HepG2 (cell line): ENCODE measurements around the gene WDR82. TPM values are rescaled to one million over a fixed set of nuclear protein-coding genes. Genes with fewer than 3 reads are reported as not detected.
A peak's percentile ranks its signal among the peaks of the same experiment; 100 is the strongest.

Experiments used
- ATAC-seq: fragments of 200-7000 bp; cut with Tn5 transposase; 3 replicates; pipeline ENCODE4 v1.9.1; 2020; ENCODE audit warnings: mild to moderate bottlenecking, moderate library complexity
- BruUV-seq: library from RNA; stranded (reverse); fragments of 400-500 nt; replicated peaks from 2 replicates; lab custom pipeline; 2021; lab: Mats Ljungman, UMichigan
- CTCF ChIA-PET: fragments of 300-600 bp; formaldehyde crosslinking; extraction: SDS; loops from one replicate; lab custom pipeline; 2021; ENCODE audit warnings: low total read pairs, inconsistent platforms, low intra/inter-chr PET ratio; lab: Yijun Ruan, JAX
- POLR2A ChIA-PET: fragments of 350-600 bp; sonication (Branson Sonifier 250); formaldehyde crosslinking; loops from one replicate; lab custom pipeline; 2020; ENCODE audit warnings: antibody characterized with exemption, inconsistent platforms; lab: Yijun Ruan, JAX
- DNase-seq: peaks from one replicate; pipeline ENCODE4 v3.0.0-alpha.2; 2015; ENCODE audit warnings: low spot score
- FAIRE-seq: peaks from 3 replicates; lab custom pipeline; 2011; peaks lifted over from hg19 to GRCh38; lab: Jason Lieb, UNC
- H2AFZ ChIP-seq: one replicate; pipeline ENCODE4 v1.6.1; 2011; ENCODE audit warnings: low read length, inconsistent platforms
- H3K27ac ChIP-seq: fragments of 300-600 bp; 3 replicates; pipeline ENCODE4 v1.8.0; 2011; ENCODE audit warnings: mixed run types, mild to moderate bottlenecking, mixed read lengths, low read length, inconsistent platforms; ENCODE audit not compliant: insufficient read depth; ENCODE audit errors: extremely low read length
- H3K27me3 ChIP-seq, 2 experiments: fragments of 200-600 bp in 1 of 2; 2 replicates in 1 of 2; 3 replicates in 1 of 2; pipeline versions ENCODE4 v1.6.0 to v1.8.0; 2011; ENCODE audit warnings: low read length in 2 of 2, mild to moderate bottlenecking in 2 of 2, moderate library complexity in 2 of 2, inconsistent platforms in 1 of 2; ENCODE audit not compliant: insufficient read depth in 2 of 2, control insufficient read depth in 1 of 2
- H3K36me3 ChIP-seq, 2 experiments: fragments of 200-600 bp in 1 of 2; replicated peaks in 1 of 2; 2 replicates in 1 of 2; 3 replicates in 1 of 2; pipeline versions ENCODE4 v1.5.1 to v1.8.0; 2011; ENCODE audit warnings: low read length in 2 of 2, inconsistent platforms in 1 of 2; ENCODE audit not compliant: insufficient read depth in 2 of 2, control insufficient read depth in 1 of 2
- H3K4me1 ChIP-seq: 2 replicates; pipeline ENCODE4 v1.5.1; 2012; ENCODE audit warnings: low read length, inconsistent platforms; ENCODE audit not compliant: insufficient read depth
- H3K4me2 ChIP-seq: 2 replicates; pipeline ENCODE4 v1.6.0; 2011; ENCODE audit warnings: low read depth, low read length, inconsistent platforms
- H3K4me3 ChIP-seq, 3 experiments: fragments of 200-600 bp in 1 of 3; sonication (generic), shearing (Covaris generic) in 1 of 3; replicated peaks in 1 of 3; 2 replicates each; pipeline ENCODE4 v1.5.1; 2011 to 2016; ENCODE audit warnings: low read length in 3 of 3, inconsistent platforms in 2 of 3, low read depth in 2 of 3, mild to moderate bottlenecking in 2 of 3, control low read depth in 1 of 3, mixed read lengths in 1 of 3; ENCODE audit not compliant: insufficient read depth in 1 of 3
- H3K79me2 ChIP-seq: one replicate; pipeline ENCODE4 v1.6.1; 2011; ENCODE audit warnings: low read length, inconsistent platforms; ENCODE audit not compliant: insufficient read depth
- H3K9ac ChIP-seq: 2 replicates; pipeline ENCODE4 v1.6.0; 2011; ENCODE audit warnings: mild to moderate bottlenecking, low read depth, low read length, inconsistent platforms; ENCODE audit not compliant: insufficient read depth
- H3K9me3 ChIP-seq: 2 replicates; pipeline ENCODE4 v1.5.1; 2012; ENCODE audit warnings: mild to moderate bottlenecking, low read length
- H4K20me1 ChIP-seq: 2 replicates; pipeline ENCODE4 v1.6.0; 2011; ENCODE audit warnings: inconsistent platforms, mild to moderate bottlenecking, low read length, moderate library complexity; ENCODE audit not compliant: insufficient read depth
- AGO1 ChIP-seq: fragments of 200-400 bp; formaldehyde crosslinking; IDR thresholded peaks from 2 replicates; pipeline ENCODE4 v1.6.1; 2017; ENCODE audit warnings: mild to moderate bottlenecking, low read depth, low read length, moderate library complexity; ENCODE audit not compliant: poor library complexity, severe bottlenecking
- CTCF ChIP-seq: sonication (generic); formaldehyde crosslinking; IDR thresholded peaks from 2 replicates; pipeline ENCODE4 v1.5.0; 2020; ENCODE audit warnings: mild to moderate bottlenecking, missing genetic modification reagents, moderate library complexity
- HNRNPL ChIP-seq: fragments of 200-400 bp; formaldehyde crosslinking; IDR thresholded peaks from 2 replicates; pipeline ENCODE4 v1.6.1; 2017; ENCODE audit warnings: mild to moderate bottlenecking, low read depth, low read length
- JUNB ChIP-seq: sonication (generic); formaldehyde crosslinking; IDR thresholded peaks from 2 replicates; pipeline ENCODE4 v1.8.0; 2022; ENCODE audit warnings: missing genetic modification reagents, mild to moderate bottlenecking, borderline replicate concordance
- KLF13 ChIP-seq: sonication (generic); formaldehyde crosslinking; IDR thresholded peaks from 2 replicates; pipeline ENCODE4 v1.4.0; 2020; ENCODE audit warnings: mild to moderate bottlenecking, missing genetic modification reagents
- MAFK ChIP-seq, 2 experiments: IDR thresholded peaks in 1 of 2; conservative IDR thresholded peaks in 1 of 2; 2 replicates each; pipeline ENCODE4 v1.6.1; 2011; ENCODE audit warnings: improper control_type of control experiment in 2 of 2, low read length in 2 of 2
- PAF1 ChIP-seq: IDR thresholded peaks from 2 replicates; pipeline ENCODE4 v1.6.1; 2016; ENCODE audit warnings: missing genetic modification reagents, missing compliant biosample characterization
- PAX8 ChIP-seq: sonication (generic); formaldehyde crosslinking; IDR thresholded peaks from 2 replicates; pipeline ENCODE4 v1.8.0; 2022; ENCODE audit warnings: mild to moderate bottlenecking, missing genetic modification reagents, borderline replicate concordance
- REL ChIP-seq: sonication (generic); formaldehyde crosslinking; conservative IDR thresholded peaks from 2 replicates; pipeline ENCODE4 v1.8.0; 2022; ENCODE audit warnings: mild to moderate bottlenecking, missing genetic modification reagents, moderate library complexity
- STAG1 ChIP-seq: sonication (generic); formaldehyde crosslinking; IDR thresholded peaks from 2 replicates; pipeline ENCODE4 v1.4.0; 2020; ENCODE audit warnings: missing genetic modification reagents
- ZBTB7B ChIP-seq: sonication (generic); formaldehyde crosslinking; IDR thresholded peaks from 2 replicates; pipeline ENCODE4 v1.4.0; 2020; ENCODE audit warnings: missing genetic modification reagents
- ZNF180 ChIP-seq: sonication (generic); formaldehyde crosslinking; IDR thresholded peaks from 2 replicates; pipeline ENCODE4 v1.4.0; 2020; ENCODE audit warnings: low read depth, missing genetic modification reagents, borderline replicate concordance
- ZNF260 ChIP-seq: sonication (generic); formaldehyde crosslinking; IDR thresholded peaks from 2 replicates; pipeline ENCODE4 v1.4.0; 2020; ENCODE audit warnings: missing genetic modification reagents, low read depth, mild to moderate bottlenecking, borderline replicate concordance
- ZNF567 ChIP-seq: sonication (generic); formaldehyde crosslinking; IDR thresholded peaks from 2 replicates; pipeline ENCODE4 v1.8.1; 2023; ENCODE audit warnings: mild to moderate bottlenecking, missing genetic modification reagents, borderline replicate concordance
- ZNF672 ChIP-seq: sonication (generic); formaldehyde crosslinking; IDR thresholded peaks from 2 replicates; pipeline ENCODE4 v1.8.1; 2022; ENCODE audit warnings: missing genetic modification reagents
- ZNF674 ChIP-seq: sonication (generic); formaldehyde crosslinking; IDR thresholded peaks from 2 replicates; pipeline ENCODE4 v1.5.0; 2020; ENCODE audit warnings: low read depth, mild to moderate bottlenecking, missing genetic modification reagents
- ZNF761 ChIP-seq: sonication (generic); formaldehyde crosslinking; conservative IDR thresholded peaks from 2 replicates; pipeline ENCODE4 v1.4.0; 2020; ENCODE audit warnings: mild to moderate bottlenecking, missing genetic modification reagents
- WGBS: methylation state at CpG from one replicate; pipeline ENCODE4 v1.1.6; 2017; ENCODE audit warnings: low lambda C conversion rate; 5-methylcytosine and 5-hydroxymethylcytosine counted together
- in situ Hi-C: cut with HindIII; loops from 2 replicates; pipeline ENCODE4 v1.10.0; 2017; ENCODE audit warnings: low pct_unique_long_range_greater_than_20kb; ENCODE audit not compliant: extremely low pct_ligation_motif_present
- intact Hi-C: fragments of 100-400 bp; cut with micrococcal nuclease; formaldehyde crosslinking; loops from one replicate; pipeline ENCODE4 v1.10.0; 2022; ENCODE audit not compliant: unreplicated experiment
- polyA plus RNA-seq, 8 experiments: library from polyadenylated mRNA; depleted of rRNA in 3 of 8; stranded (reverse) in 7 of 8; unstranded in 1 of 8; fragments of >200 nt; fragmentation: Illumina TruSeq in 4 of 8; extraction: Trizol in 4 of 8; gene quantifications; 2 replicates each; pipeline versions ENCODE4 v1.2.1 to v1.2.3, GENCODE V29; 2011 to 2016; ENCODE audit warnings: low read depth in 4 of 8, missing spikeins in 1 of 8, mixed read lengths in 1 of 8; ENCODE audit not compliant: insufficient read depth in 1 of 8
- total RNA-seq, 5 experiments: library from RNA; depleted of rRNA; stranded (reverse); fragments of >200 nt; fragmentation: Illumina TruSeq; extraction: Trizol; gene quantifications; 2 replicates each; pipeline ENCODE4 v1.2.3, GENCODE V29; 2016; ENCODE audit warnings: low read depth in 1 of 5
- TF ChIP-seq, protein P1 (sequence below): sonication (generic); formaldehyde crosslinking; IDR thresholded peaks from 2 replicates; pipeline ENCODE4 v1.4.0; 2020; ENCODE audit warnings: low read depth, missing genetic modification reagents

WDR82 gene
- total and polyA plus RNA-seq, 2 of the 13 experiments (the other 11 are each of a cell fraction or from before 2014, with no cell fraction given), result 39.1 to 59.5 TPM

GRCh38 chr3:52298149-52299098 lies 20.0 kb upstream of the WDR82 start:
- WGBS, result 5% methylated on average over 14 of the region's 17 CpGs
- H2AFZ ChIP-seq, result no peak overlapping the region
- H3K9ac ChIP-seq, result 0 out of 2 replicates have a peak overlapping the region, but pooled peaks have one; percentile 15
- ATAC-seq (peak; percentile 23), DNase-seq (no peak), FAIRE-seq (no peak)
- H3K9me3 ChIP-seq, result no peaks in the 10 kb centered on the region
- H3K36me3 ChIP-seq, result peaks cover 3% of the 10 kb centered on the region in 2 experiments; a peak in 2 of 5 replicates
- ChIA-PET POLR2A (interaction anchor here (1.0 to 5.4 kb wide), 8 partner anchors 9 to 78 kb away, joined by 3 to 113 read pairs (median 11); partner anchors contain the start of genes GLYCTK, TWF2 and WDR82), CTCF (interaction anchor here (1.4 kb wide), 1 partner anchor 41 kb away, joined by 4 read pairs; no protein-coding TSS in a partner anchor)
- H3K27ac ChIP-seq, result no peak overlapping the region
- H3K4me3 ChIP-seq, result peak overlapping the region in 2 of 3 experiments; percentile 13 to 34; a peak in 1 of 6 replicates
- H4K20me1 ChIP-seq, result peaks cover 16% of the 10 kb centered on the region
- H3K27me3 ChIP-seq, result no peaks in the 10 kb centered on the region
- intact Hi-C loops (loop anchor here (1.0 kb wide), 1 partner anchor 8 kb away; no protein-coding TSS in a partner anchor), in situ Hi-C loops (no loop called here)
- no peaks in the 10 kb centered on the region for H3K79me2 ChIP-seq
- peak overlapping the region; percentile 75 for H3K4me2 ChIP-seq
- peaks cover 42% of the 10 kb centered on the region for H3K4me1 ChIP-seq
- no TSS peak for BruUV-seq
- TF ChIP-seq PAF1 (CRISPR knock-in tag) (no peak), ZNF672 (CRISPR knock-in tag) (0 out of 2 replicates have a peak, but pooled peaks have one; percentile 57), KLF13 (no peak), REL (no peak), MAFK (conservative IDR thresholded peaks at IDR 0.05 in 1 of 2, IDR thresholded peaks at IDR 0.05 in 1 of 2; ENCODE audit: low read length in 2 of 2) (no peak), HNRNPL (peak; percentile 15; the same call in 1 of the 2 replicates), STAG1 (CRISPR knock-in tag) (no peak), AGO1 (peak; percentile 91), ZNF674 (CRISPR knock-in tag) (no peak), PAX8 (no peak), JUNB (CRISPR knock-in tag) (peak; percentile 25; the same call in 1 of the 2 replicates), ZNF180 (no peak), ZNF567 (CRISPR knock-in tag) (no peak), ZBTB7B (no peak), ZNF260 (no peak), ZNF761 (no peak), CTCF (CRISPR knock-in tag) (peak; percentile 46)
- TF ChIP-seq, protein P1, sequence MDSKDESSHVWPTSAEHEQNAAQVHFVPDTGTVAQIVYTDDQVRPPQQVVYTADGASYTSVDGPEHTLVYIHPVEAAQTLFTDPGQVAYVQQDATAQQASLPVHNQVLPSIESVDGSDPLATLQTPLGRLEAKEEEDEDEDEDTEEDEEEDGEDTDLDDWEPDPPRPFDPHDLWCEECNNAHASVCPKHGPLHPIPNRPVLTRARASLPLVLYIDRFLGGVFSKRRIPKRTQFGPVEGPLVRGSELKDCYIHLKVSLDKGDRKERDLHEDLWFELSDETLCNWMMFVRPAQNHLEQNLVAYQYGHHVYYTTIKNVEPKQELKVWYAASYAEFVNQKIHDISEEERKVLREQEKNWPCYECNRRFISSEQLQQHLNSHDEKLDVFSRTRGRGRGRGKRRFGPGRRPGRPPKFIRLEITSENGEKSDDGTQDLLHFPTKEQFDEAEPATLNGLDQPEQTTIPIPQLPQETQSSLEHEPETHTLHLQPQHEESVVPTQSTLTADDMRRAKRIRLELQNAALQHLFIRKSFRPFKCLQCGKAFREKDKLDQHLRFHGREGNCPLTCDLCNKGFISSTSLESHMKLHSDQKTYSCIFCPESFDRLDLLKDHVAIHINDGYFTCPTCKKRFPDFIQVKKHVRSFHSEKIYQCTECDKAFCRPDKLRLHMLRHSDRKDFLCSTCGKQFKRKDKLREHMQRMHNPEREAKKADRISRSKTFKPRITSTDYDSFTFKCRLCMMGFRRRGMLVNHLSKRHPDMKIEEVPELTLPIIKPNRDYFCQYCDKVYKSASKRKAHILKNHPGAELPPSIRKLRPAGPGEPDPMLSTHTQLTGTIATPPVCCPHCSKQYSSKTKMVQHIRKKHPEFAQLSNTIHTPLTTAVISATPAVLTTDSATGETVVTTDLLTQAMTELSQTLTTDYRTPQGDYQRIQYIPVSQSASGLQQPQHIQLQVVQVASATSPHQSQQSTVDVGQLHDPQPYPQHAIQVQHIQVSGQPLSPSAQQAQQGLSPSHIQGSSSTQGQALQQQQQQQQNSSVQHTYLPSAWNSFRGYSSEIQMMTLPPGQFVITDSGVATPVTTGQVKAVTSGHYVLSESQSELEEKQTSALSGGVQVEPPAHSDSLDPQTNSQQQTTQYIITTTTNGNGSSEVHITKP (CRISPR knock-in tag), result no peak
